Esophagus (tissue), 2 donors: ENCODE results near the gene KRTAP24-1. TPM values are rescaled to one million over a fixed set of nuclear protein-coding genes. Genes with fewer than 3 reads are reported as not detected.

ENCODE experiments used
- H3K27ac ChIP-seq, 2 donors: one replicate each; pipeline ENCODE4 v1.5.1; 2013; ENCODE audit warnings: low read depth in 2 of 2, mild to moderate bottlenecking in 2 of 2, inconsistent platforms in 1 of 2, low read length in 1 of 2, moderate library complexity in 1 of 2
- H3K27me3 ChIP-seq, 2 donors: one replicate each; pipeline ENCODE4 v1.6.1; 2013; ENCODE audit warnings: low read length in 2 of 2, control low read depth in 1 of 2, mild to moderate bottlenecking in 1 of 2; ENCODE audit not compliant: insufficient read depth in 2 of 2, control insufficient read depth in 1 of 2
- H3K36me3 ChIP-seq, 2 donors: one replicate each; pipeline ENCODE4 v1.6.1; 2013; ENCODE audit warnings: low read length in 1 of 2; ENCODE audit not compliant: control insufficient read depth in 2 of 2, insufficient read depth in 2 of 2
- H3K4me1 ChIP-seq, 2 donors: one replicate each; pipeline ENCODE4 v1.6.1; 2013; ENCODE audit warnings: low read length in 1 of 2; ENCODE audit not compliant: control insufficient read depth in 2 of 2, insufficient read depth in 2 of 2
- H3K4me3 ChIP-seq, 2 donors: one replicate each; pipeline ENCODE4 v1.5.1; 2013; ENCODE audit warnings: low read length in 2 of 2, mild to moderate bottlenecking in 2 of 2, low read depth in 1 of 2, moderate library complexity in 1 of 2
- H3K9me3 ChIP-seq, 2 donors: one replicate each; pipeline ENCODE4 v1.6.1; 2013; ENCODE audit warnings: mild to moderate bottlenecking in 2 of 2, low read depth in 1 of 2, low read length in 1 of 2, moderate library complexity in 1 of 2; ENCODE audit not compliant: control insufficient read depth in 2 of 2, insufficient read depth in 1 of 2
- WGBS, 2 donors: extraction: QIAGEN DNeasy Blood & Tissue Kit; methylation state at CpG; one replicate each; pipeline ENCODE4 v1.1.7; 2013; 5-methylcytosine and 5-hydroxymethylcytosine counted together
- polyA plus RNA-seq, 2 donors: library from polyadenylated mRNA; stranded (reverse); fragments of 200-250 nt; gene quantifications; one replicate each; pipeline ENCODE4 v1.2.3, GENCODE V29; 2013
- donor health status: healthy with polysubstance abuse.
- donor health status: Bipolar disorder and iron deficiency.

Gene KRTAP24-1
- not detected for polyA plus RNA-seq

DNA sequence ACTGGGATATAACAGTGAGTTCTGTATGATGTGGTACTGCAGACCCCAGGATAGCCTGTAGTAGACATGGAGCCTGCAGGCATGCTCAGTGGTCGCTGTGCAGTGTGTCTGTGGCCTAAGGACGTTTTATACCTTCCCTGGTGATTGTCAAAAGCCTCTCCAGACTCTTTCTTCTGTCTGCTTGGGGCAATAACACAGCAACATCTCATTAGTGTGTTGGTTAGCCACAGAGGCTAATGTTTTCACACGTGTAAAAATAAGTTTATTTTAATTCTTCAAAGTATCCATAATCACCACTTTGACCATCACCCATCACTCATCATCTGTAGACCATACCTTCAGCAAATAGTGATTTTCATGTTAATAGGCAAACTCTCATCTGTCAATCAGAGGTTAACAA is at the start of gene KRTAP24-1:
TSS of gene KRTAP24-1 (minus strand) at position 101 of the 400 bp plus-strand sequence. CDS start at position 83, 18 bp downstream.
- Histone ChIP-seq H3K9me3 (no peaks in the 10 kb centered on the region), H3K4me3 (no peak within 1 kb of the TSS), H3K36me3 (no peaks in the 10 kb centered on the region), H3K4me1 (no peaks in the 10 kb centered on the region), H3K27ac (no peak within 1 kb of the TSS), H3K27me3 (no peaks in the 10 kb centered on the region)
- 43 to 51% methylated on average over 3 of the region's 3 CpGs for WGBS, 2 donors

DNA sequence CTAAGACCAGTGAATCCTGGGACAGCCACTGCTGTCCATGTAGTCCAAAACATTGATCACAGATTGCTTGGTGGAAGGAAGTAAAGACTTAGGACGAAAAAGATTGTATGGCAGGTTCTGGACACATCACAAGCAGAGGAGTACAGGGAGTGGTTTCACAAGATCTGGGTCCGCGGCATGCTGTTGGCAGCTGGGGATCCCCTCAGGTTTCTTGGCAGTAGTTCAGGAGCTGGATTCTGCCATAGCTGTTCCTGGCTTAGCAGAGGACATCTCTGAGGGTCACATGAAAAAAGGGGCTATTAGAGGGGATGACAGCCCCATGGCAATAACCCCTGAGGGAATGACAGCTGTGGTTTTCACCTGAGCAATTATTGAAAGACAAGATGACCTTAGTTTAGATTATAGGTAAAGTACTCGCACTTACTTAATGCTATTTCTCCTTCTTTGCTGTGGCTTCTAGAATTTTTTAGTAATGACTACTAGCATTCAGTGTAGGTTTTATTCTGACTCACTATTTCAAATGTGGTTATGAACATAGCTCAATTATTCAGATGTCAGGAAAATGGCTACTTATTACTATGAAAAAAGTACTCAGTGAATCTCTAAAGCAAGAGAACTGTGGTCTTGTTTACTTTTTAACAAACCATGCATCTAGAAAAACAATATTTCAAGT is 46.6 kb upstream of the KRTAP24-1 start:
- Histone ChIP-seq H3K9me3 (no peaks in the 10 kb centered on the region), H3K27ac (no peak overlapping the region), H3K4me3 (no peak overlapping the region), H3K4me1 (no peaks in the 10 kb centered on the region), H3K36me3 (no peaks in the 10 kb centered on the region), H3K27me3 (no peaks in the 10 kb centered on the region)
- WGBS, 2 donors, result 71 to 72% methylated on average over 4 of the region's 4 CpGs

- no peaks in the 10 kb centered on the region for H3K27me3 ChIP-seq
- H3K4me1 ChIP-seq, result no peaks in the 10 kb centered on the region
- no peak overlapping the region for H3K4me3 ChIP-seq
- no peaks in the 10 kb centered on the region for H3K36me3 ChIP-seq
- H3K27ac ChIP-seq, result no peak overlapping the region
- no peaks in the 10 kb centered on the region for H3K9me3 ChIP-seq
Measured at GRCh38 chr21:30326390-30326789, 43.6 kb upstream of the KRTAP24-1 start.

GRCh38 chr21:30320215-30320614 is 37.5 kb upstream of the KRTAP24-1 start, which contains the start of gene KRTAP26-1:
TSS of gene KRTAP26-1 (minus strand) at chr21:30320315. CDS start at chr21:30320035, 280 bp downstream.
- Histone ChIP-seq H3K36me3 (no peaks in the 10 kb centered on the region), H3K27ac (no peak within 1 kb of the TSS), H3K27me3 (no peaks in the 10 kb centered on the region), H3K9me3 (peaks cover 0 to 2% of the 10 kb centered on the region in 2 donors), H3K4me1 (no peaks in the 10 kb centered on the region), H3K4me3 (no peak within 1 kb of the TSS)
- 80 to 90% methylated on average over 2 of the region's 2 CpGs for WGBS, 2 donors

GRCh38 chr21:30315701-30316100 is 33.0 kb upstream of the KRTAP24-1 start:
- H3K27ac ChIP-seq, result no peak overlapping the region
- H3K27me3 ChIP-seq, result no peaks in the 10 kb centered on the region
- H3K9me3 ChIP-seq, result peaks cover 0 to 2% of the 10 kb centered on the region in 2 donors
- no peaks in the 10 kb centered on the region for H3K36me3 ChIP-seq
- H3K4me3 ChIP-seq, result no peak overlapping the region
- WGBS, 2 donors, result 91% methylated on average over 2 of the region's 2 CpGs
- H3K4me1 ChIP-seq, result no peaks in the 10 kb centered on the region

DNA sequence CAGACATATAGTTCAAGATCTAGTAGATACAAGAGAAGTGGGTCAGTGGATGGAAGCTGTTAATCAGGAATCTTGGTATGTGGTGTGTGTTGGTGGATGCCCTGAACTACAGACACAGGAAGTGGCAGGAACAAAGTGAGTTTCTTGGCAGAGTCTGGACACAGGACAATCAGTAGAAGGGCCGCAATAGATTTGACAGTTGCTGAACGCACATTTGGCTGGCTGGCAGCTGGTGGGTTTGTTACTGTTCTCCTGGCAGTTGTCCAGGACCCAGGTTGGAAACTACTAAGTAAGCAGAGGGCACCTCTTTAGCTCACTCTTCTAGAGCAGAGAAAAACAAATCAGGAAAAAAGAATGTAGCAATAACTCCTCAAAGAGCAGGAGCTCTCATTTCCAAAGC is 24.1 kb upstream of the KRTAP24-1 start:
- no peaks in the 10 kb centered on the region for H3K9me3 ChIP-seq
- no peaks in the 10 kb centered on the region for H3K36me3 ChIP-seq
- no peak overlapping the region for H3K4me3 ChIP-seq
- 57 to 60% methylated on average over 2 of the region's 2 CpGs for WGBS, 2 donors
- no peaks in the 10 kb centered on the region for H3K27me3 ChIP-seq
- H3K4me1 ChIP-seq, result no peaks in the 10 kb centered on the region
- no peak overlapping the region for H3K27ac ChIP-seq

GRCh38 chr21:30305136-30305535 is 22.4 kb upstream of the KRTAP24-1 start:
- Histone ChIP-seq H3K4me1 (no peaks in the 10 kb centered on the region), H3K27me3 (no peaks in the 10 kb centered on the region), H3K4me3 (no peak overlapping the region), H3K27ac (no peak overlapping the region), H3K36me3 (no peaks in the 10 kb centered on the region), H3K9me3 (no peaks in the 10 kb centered on the region)
- WGBS, 2 donors, result 22 to 23% methylated on average over 1 of the region's 1 CpG

DNA sequence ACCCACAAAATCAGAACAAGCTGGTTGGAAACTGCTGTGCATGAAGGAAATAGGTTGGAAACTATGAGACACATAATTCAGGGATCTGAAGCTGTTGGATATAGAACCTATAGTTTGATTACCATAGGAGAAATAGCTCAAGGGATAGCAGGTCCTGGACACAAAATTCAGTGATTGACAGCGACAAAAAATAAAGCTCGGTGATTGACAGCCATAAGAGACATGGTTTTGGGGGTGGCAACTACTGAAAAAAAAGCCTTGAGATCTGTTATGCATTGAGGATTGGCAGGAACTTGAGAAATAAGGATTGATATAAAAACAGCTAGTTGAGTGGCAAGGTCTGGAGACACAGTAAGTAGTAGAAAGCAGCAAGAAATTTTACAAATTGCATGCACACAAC is 6.5 kb upstream of the KRTAP24-1 start, which contains the start of gene KRTAP25-1:
TSS of gene KRTAP25-1 (minus strand) at position 300 of the 400 bp plus-strand sequence. CDS start at position 276, 24 bp downstream.
- no peaks in the 10 kb centered on the region for H3K27me3 ChIP-seq
- no peaks in the 10 kb centered on the region for H3K36me3 ChIP-seq
- H3K9me3 ChIP-seq, result no peaks in the 10 kb centered on the region
- H3K27ac ChIP-seq, result no peak within 1 kb of the TSS
- 87 to 92% methylated on average over 2 of the region's 2 CpGs for WGBS, 2 donors
- no peaks in the 10 kb centered on the region for H3K4me1 ChIP-seq
- H3K4me3 ChIP-seq, result no peak within 1 kb of the TSS

DNA sequence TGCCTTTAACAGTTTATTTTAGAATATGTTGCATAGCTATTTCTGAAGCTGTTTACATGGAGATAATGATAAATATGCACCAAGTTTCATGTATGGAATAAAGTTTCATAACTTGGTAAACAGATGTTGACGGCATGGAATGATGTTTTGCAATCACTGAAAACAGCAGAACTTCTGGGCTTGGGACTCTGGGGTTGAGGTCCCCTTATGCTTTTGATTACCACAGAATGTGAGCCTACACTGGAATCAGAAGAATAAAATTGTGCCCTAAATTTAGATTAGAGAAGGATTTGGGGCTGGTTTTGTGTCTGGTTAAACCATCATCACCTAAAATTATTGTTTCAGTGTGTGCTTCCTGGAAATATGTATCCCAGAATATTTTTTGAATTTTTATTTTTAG is 11.1 kb downstream of the KRTAP24-1 start:
- Histone ChIP-seq H3K27ac (no peak overlapping the region), H3K4me3 (no peak overlapping the region), H3K27me3 (no peaks in the 10 kb centered on the region), H3K9me3 (peaks cover 0 to 2% of the 10 kb centered on the region in 2 donors), H3K36me3 (no peaks in the 10 kb centered on the region), H3K4me1 (no peaks in the 10 kb centered on the region)
- 69 to 76% methylated on average over 1 of the region's 1 CpG for WGBS, 2 donors

- WGBS, 2 donors, result 77 to 86% methylated on average over 5 of the region's 5 CpGs
- Histone ChIP-seq H3K27me3 (no peaks in the 10 kb centered on the region), H3K36me3 (no peaks in the 10 kb centered on the region), H3K4me1 (no peaks in the 10 kb centered on the region), H3K9me3 (peaks cover 0 to 2% of the 10 kb centered on the region in 2 donors), H3K4me3 (no peak overlapping the region), H3K27ac (no peak overlapping the region)
Measured at GRCh38 chr21:30271156-30271555, 11.6 kb downstream of the KRTAP24-1 start.
